GM19324 (cell line): ENCODE measurements around the gene PDGFB.
"Not testable (repeated sequence)": the region's sequence is repeated elsewhere in the genome, so short reads cannot be mapped to it uniquely, and the experiment has no call there.

Experiments used
- ATAC-seq: cut with Tn5 transposase; IDR thresholded peaks from one replicate; pipeline ENCODE4 v1.9.1; 2021; ENCODE audit warnings: mild to moderate bottlenecking, moderate library complexity; ENCODE audit not compliant: unreplicated experiment, low FRiP score

The PDGFB gene

GRCh38 chr22:39230261-39231196, 14.3 kb downstream of the PDGFB start:
- ATAC-seq, result no peak

DNA sequence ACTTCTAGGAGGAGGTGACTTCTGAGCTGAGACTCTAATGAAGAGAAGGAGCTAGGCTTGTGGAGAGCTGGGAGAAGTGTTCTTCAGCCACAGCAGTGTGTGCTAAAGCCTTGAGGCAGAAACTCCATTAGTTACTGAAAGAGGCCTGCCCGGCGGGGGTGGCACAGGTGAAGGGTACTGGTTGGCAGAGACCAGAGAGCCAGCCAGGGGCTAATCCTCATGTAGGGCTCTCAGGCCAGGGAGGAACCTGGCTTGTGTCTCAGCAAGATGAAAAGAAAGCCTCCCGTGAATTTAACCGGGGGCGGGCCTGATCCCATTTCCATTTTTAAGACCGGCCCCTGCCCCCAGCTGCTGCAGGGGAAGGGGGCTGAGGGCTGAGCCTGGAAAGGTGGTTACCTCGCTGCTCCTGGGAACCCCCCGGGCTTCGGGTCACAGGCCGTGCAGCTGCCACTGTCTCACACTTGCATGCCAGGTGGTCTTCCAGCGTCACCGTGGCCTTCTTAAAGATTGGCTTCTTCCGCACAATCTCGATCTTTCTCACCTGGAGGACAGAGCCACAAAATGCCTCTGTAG, 15.0 kb downstream of the PDGFB start:
- ATAC-seq, result no peak

GRCh38 chr22:39229075-39229474, 15.7 kb downstream of the PDGFB start:
- ATAC-seq, result no peak

GRCh38 chr22:39227542-39228272, 17.1 kb downstream of the PDGFB start:
- ATAC-seq, result no peak

- ATAC-seq, result no peak
Observed at GRCh38 chr22:39226353-39226752, 18.4 kb downstream of the PDGFB start.

GRCh38 chr22:39225591-39225990, 19.2 kb downstream of the PDGFB start:
- no peak for ATAC-seq

- no peak for ATAC-seq
Observed at GRCh38 chr22:39224550-39224949, 20.2 kb downstream of the PDGFB start.

DNA sequence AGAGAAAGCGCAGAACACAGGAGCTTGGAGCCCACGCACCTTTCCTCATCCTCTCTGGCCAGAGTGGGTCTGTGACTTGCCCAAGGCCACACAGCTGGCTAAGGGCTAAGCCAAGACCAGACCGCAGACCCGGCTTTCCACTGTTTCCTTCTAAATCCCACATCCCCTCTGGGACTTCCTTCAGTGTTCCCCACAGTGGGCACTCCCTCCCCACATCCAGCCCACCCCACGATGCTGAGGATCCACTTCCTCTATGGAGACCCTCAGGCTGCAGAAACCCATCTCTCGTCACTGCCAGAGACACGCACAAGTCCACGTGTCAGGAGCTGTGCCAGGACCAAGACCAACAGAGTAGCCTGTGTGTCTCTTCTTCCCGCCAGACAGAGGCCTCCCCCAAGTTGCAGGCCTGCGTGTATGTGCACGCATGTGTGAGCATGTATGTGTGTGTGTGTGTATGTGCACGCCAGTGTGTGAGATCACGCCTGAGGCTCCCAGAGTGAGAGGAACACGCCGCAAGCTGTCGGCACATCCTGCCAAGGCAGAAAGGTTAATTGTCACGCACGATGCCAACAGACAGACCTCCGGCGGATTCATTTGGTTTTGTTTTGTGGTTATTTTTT, 21.6 kb downstream of the PDGFB start:
- no peak for ATAC-seq

GRCh38 chr22:39221999-39222686, 22.6 kb downstream of the PDGFB start:
- ATAC-seq, result no peak

- no peak for ATAC-seq
Observed at GRCh38 chr22:39220890-39221850, 23.6 kb downstream of the PDGFB start.

DNA sequence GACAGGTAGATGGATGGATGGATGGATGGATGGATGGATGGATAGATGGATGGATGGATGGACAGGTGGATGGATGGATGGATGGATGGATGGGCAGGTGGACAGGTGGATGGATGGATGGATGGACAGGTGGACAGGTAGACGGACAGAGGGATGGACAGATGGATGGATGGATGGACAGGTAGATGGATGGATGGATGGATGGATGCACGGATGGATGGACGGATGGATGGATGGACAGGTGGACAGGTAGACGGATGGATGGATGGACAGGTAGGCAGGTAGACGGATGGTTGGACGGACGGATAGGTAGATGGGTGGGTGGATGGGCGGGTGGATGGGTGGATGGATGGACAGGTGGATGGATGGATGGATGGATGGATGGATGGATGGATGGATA, 24.3 kb downstream of the PDGFB start:
- no peak for ATAC-seq

DNA sequence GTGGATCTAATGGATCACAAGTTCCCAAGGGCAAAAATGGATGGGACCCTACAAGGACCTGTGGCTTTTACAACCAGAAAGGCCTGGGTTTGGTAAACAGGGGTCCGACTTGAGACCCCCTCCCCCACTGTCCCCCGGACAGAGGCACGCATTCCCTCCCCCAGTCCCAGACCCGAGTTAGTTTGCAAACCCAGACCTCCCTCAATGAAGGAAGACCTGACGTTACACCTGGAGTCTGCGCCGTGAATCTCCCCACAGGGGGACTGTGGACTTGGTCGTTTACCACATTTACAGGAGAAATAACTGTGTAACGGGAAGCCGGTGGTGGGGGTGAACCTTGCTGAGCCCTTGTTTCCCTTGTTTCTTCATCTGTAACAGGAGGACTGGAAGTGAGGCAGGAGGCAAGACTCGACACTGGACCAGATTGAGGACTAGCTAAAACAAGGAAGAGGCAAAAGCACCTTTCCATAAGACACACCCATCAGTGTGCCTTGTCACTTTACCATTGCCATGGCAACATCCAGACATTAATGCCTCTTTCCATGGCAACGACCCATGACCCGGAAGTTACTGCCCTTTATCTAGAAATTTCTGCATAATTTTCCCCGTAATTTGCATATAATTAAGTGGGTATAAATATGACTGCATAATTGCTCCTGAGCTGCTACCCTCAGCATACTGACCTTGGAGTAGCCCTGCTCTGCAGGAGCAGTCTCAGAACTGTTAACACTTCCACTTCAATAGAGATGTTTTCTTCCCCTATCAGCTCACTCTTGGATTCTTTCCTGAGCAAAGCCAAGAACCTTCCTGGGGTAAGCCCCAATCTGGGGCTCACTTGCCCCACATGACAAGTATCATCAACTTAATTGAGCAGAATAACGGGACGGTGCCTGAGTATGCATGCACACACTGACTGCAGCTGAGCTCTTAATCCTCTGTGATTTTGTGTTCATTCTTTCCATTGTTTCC, 25.4 kb downstream of the PDGFB start:
- no peak for ATAC-seq

DNA sequence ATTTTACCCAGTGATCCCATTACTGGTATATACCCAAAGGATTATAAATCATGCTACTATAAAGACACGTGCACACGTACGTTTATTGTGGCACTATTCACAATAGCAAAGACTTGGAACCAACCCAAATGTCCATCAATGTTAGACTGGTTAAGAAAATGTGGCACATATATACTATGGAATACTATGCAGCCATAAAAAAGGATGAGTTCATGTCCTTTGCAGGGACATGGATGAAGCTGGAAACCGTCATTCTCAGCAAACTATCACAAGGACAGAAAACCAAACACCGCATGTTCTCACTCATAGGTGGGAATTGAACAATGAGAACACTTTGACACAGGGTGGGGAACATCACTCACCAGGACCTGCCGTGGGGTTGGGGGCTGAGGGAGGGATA, 26.4 kb downstream of the PDGFB start:
- not testable (repeated sequence) for ATAC-seq

GRCh38 chr22:39216143-39216490, 28.7 kb downstream of the PDGFB start:
- no peak for ATAC-seq

DNA sequence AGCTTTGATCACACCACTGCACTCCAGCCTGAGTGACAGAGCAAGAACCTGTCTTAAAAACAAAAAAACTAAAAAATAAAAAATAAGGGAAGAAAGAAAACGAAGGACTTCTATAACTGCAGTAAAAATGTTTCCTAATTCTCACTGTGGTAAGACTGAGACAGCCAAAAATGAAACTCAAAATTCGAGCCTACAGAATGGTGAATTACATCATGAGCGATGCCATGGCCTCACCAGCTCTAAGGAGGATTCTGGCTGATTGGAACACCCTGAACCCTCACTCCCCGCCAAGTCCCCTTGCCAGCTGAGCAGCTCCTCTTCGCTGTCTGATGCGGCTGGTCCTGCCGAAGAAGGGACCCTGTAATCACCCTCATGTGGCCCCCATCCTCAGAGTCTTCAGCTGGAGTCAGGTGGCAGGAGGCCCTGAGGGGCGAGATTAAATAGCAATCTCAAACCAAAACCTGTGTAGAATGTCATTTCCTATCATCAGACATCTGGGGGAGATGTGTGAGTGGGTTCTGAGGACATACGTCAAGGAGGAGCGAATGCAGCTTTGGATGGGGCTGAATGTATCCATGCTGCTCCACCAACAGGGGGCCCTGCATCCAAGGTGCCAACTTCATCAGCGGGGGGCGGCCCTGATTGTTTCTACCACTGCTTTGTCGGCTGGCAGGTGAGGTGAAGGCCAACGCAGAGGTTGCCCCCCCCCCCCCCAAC, 29.2 kb downstream of the PDGFB start:
- no peak for ATAC-seq

- ATAC-seq, result no peak
Observed at GRCh38 chr22:39215070-39215396, 29.7 kb downstream of the PDGFB start.

GRCh38 chr22:39214383-39215069, 30.3 kb downstream of the PDGFB start:
- ATAC-seq, result no peak
